ENCODE measurements around the gene KCNS3. TPM values are rescaled to one million over a fixed set of nuclear protein-coding genes. Genes with fewer than 3 reads are reported as not detected.

KCNS3 gene
- total RNA-seq, 2 donors from 2014 or later, result 30.3 to 33.6 TPM

DNA sequence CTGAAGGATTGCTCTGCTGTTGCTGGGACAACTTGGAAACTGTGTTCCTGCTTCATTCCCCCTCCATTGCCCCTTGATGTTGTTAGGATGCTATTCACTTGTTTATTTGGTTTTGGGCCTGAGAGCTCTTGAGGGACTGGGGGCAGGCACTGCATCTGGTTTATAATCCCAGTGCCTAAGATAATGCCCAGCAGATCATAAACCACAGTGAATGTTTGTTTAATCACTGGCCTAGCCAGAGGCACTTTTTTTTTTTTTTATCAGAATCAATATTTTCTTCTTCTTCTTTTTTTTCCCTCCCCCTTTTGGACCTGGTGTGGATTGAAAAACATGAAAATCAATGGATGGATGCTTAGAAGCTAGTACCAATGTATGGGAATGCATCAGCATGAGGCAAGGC lies 38.1 kb downstream of the KCNS3 start:
- Histone ChIP-seq H3K36me3 (no peaks in the 10 kb centered on the region), H3K9me3 (no peaks in the 10 kb centered on the region), H3K27ac (no peak overlapping the region), H3K27me3 (replicated peaks; ENCODE audit: insufficient read depth) (no peaks in the 10 kb centered on the region), H3K4me3 (no peak overlapping the region), H3K4me1 (ENCODE audit: control insufficient read depth in 1 of 2, low read depth in 2 of 2) (peaks cover 6 to 19% of the 10 kb centered on the region in 2 donors)
- no peak for DNase-seq (ENCODE audit: low spot score)
- no peak for ATAC-seq (ENCODE audit: insufficient number of reproducible peaks, low FRiP score, low read depth)
- TF ChIP-seq, protein P1, sequence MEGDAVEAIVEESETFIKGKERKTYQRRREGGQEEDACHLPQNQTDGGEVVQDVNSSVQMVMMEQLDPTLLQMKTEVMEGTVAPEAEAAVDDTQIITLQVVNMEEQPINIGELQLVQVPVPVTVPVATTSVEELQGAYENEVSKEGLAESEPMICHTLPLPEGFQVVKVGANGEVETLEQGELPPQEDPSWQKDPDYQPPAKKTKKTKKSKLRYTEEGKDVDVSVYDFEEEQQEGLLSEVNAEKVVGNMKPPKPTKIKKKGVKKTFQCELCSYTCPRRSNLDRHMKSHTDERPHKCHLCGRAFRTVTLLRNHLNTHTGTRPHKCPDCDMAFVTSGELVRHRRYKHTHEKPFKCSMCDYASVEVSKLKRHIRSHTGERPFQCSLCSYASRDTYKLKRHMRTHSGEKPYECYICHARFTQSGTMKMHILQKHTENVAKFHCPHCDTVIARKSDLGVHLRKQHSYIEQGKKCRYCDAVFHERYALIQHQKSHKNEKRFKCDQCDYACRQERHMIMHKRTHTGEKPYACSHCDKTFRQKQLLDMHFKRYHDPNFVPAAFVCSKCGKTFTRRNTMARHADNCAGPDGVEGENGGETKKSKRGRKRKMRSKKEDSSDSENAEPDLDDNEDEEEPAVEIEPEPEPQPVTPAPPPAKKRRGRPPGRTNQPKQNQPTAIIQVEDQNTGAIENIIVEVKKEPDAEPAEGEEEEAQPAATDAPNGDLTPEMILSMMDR (IDR thresholded peaks at IDR 0.05), result no peak

DNA sequence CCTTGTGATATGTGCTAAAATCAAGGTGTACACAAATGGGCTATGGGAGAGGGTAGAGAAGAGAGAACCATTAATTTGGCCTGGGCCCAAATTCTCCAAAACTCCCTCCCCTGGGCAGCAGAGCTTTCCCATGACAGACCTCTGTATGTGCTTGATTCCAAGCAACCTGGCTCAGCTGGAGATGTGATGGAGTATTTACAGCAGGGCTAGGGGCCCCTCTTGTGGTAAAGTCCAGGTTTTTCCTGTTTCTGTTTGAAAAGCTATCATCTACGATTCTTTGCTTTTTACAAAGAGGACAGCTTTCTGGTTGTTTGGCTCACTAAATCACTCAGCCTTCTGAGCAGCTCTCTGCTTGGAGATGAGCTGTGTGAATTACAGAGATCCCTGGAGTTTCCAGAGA lies 40.3 kb downstream of the KCNS3 start:
- no peaks in the 10 kb centered on the region for H3K9me3 ChIP-seq
- no peaks in the 10 kb centered on the region for H3K36me3 ChIP-seq
- TF ChIP-seq, protein P1 (IDR thresholded peaks at IDR 0.05), result no peak
- H3K27me3 ChIP-seq (replicated peaks; ENCODE audit: insufficient read depth), result no peaks in the 10 kb centered on the region
- no peak overlapping the region for H3K27ac ChIP-seq
- DNase-seq (ENCODE audit: low spot score), result no peak
- H3K4me1 ChIP-seq (ENCODE audit: control insufficient read depth in 1 of 2, low read depth in 2 of 2), result peaks cover 3 to 9% of the 10 kb centered on the region in 2 donors
- no peak for ATAC-seq (ENCODE audit: insufficient number of reproducible peaks, low FRiP score, low read depth)
- no peak overlapping the region for H3K4me3 ChIP-seq

DNA sequence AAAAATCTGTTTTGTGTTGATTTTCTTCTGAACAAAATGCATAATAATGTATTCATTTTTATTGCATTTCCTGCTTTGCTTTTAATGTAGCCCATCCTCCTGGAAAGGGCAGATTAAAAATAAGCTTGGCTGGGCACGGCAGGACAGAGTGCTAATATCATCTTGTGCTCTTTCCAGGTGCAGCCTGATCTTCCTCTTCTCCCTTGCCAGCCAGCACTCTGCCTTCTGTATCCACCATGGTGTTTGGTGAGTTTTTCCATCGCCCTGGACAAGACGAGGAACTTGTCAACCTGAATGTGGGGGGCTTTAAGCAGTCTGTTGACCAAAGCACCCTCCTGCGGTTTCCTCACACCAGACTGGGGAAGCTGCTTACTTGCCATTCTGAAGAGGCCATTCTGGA lies 52.3 kb downstream of the KCNS3 start:
- Histone ChIP-seq H3K27me3 (replicated peaks; ENCODE audit: insufficient read depth) (no peaks in the 10 kb centered on the region), H3K9me3 (no peaks in the 10 kb centered on the region), H3K4me3 (no peak overlapping the region), H3K36me3 (peaks cover 12% of the 10 kb centered on the region), H3K4me1 (ENCODE audit: control insufficient read depth in 1 of 2, low read depth in 2 of 2) (peaks cover 5 to 23% of the 10 kb centered on the region in 2 donors), H3K27ac (no peak overlapping the region)
- TF ChIP-seq, protein P1 (IDR thresholded peaks at IDR 0.05), result no peak
- DNase-seq (ENCODE audit: low spot score) (no peak), ATAC-seq (ENCODE audit: insufficient number of reproducible peaks, low FRiP score, low read depth) (no peak)

DNA sequence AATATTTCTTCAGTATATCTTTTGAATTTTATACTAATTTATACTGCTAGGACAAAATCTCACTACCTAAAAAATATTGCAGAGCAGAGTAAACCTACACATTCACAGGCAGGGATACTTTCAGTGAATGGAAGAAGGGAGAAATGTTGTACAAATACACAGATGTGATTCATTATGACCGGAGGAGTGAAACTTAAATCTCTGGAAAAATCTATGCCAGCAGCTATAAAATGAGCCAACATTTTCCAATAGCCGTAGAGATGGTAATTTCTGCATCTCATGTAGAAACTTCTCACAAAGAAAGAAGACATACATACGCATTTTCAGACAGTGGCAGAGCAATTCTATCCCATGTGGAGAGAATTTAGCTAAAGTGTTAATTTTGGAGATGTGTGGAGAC lies 54.8 kb downstream of the KCNS3 start:
- no peak overlapping the region for H3K27ac ChIP-seq
- H3K4me1 ChIP-seq (ENCODE audit: control insufficient read depth in 1 of 2, low read depth in 2 of 2), result peaks cover 5 to 37% of the 10 kb centered on the region in 2 donors
- no peak overlapping the region for H3K4me3 ChIP-seq
- no peaks in the 10 kb centered on the region for H3K9me3 ChIP-seq
- DNase-seq (ENCODE audit: low spot score), result no peak
- TF ChIP-seq, protein P1 (IDR thresholded peaks at IDR 0.05), result no peak
- H3K36me3 ChIP-seq, result peaks cover 12% of the 10 kb centered on the region
- no peak for ATAC-seq (ENCODE audit: insufficient number of reproducible peaks, low FRiP score, low read depth)
- no peaks in the 10 kb centered on the region for H3K27me3 ChIP-seq (replicated peaks; ENCODE audit: insufficient read depth)

DNA sequence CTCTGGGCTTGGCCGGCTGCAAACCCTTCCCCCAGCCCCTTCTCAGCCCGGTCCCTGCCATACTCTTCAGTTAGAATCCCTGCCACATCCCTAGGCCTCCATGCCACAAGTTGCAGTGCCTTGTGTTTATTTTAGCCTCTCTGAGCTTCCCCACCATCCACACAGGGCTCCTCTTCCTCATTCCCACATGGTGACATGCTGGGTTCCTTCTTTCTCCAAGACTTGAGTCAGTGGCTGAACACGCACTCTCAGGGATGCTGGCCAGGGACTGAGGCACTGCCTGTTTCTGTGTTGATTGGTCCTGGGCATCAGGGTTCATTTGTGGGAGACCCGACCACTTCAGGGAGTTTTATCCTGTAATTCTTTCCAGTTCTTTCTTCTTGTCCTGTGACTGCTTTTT lies 56.3 kb downstream of the KCNS3 start:
- peak overlapping the region; percentile 61 for H3K4me3 ChIP-seq
- DNase-seq (ENCODE audit: low spot score) (peak; percentile 64), ATAC-seq (ENCODE audit: insufficient number of reproducible peaks, low FRiP score, low read depth) (peak; percentile 94)
- peak overlapping the region; percentile 89 to 91 for H3K27ac ChIP-seq
- peaks cover 5 to 37% of the 10 kb centered on the region in 2 donors for H3K4me1 ChIP-seq (ENCODE audit: control insufficient read depth in 1 of 2, low read depth in 2 of 2)
- no peaks in the 10 kb centered on the region for H3K9me3 ChIP-seq
- TF ChIP-seq, protein P1 (IDR thresholded peaks at IDR 0.05), result no peak
- peaks cover 12% of the 10 kb centered on the region for H3K36me3 ChIP-seq
- no peaks in the 10 kb centered on the region for H3K27me3 ChIP-seq (replicated peaks; ENCODE audit: insufficient read depth)
